ENCODE measurements around the gene GNLY.

DNA sequence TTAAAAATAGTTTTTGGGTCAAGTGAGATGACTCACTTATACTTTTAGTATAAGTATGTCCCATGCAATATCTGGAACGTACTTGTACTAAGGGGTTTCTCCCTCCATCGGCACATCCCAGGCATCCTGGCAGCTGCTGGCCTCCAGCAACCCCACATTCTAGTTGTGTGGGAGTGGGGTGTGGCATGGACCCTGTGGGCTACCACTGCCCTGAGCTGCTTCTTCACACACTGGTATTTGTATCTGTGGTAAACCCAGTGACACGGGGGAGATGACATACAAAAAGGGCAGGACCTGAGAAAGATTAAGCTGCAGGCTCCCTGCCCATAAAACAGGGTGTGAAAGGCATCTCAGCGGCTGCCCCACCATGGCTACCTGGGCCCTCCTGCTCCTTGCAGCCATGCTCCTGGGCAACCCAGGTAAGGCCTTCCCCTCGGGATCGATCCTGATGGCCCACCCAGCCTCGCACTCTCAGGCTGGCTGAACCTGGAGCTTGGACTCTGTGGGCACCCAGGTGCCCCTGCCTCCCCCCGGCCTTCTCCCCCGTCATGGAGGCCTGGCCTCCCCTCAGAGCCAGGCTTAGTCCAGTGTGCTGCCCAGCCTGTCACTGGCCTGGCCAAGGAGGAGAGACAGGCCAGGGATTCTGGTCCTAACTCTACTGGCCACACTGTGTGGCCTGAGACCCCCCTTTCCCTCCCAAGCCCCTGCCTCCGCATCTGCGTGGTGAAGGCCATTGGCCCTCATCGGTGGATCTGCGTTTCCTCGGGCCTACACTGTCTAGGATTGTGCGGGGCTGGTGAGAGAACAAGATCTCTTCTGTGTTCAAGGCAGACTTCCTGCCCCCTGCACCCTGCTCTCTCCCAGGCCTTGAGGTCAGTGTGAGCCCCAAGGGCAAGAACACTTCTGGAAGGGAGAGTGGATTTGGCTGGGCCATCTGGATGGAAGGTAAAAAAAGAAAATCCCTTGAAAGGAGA is at the start of gene GNLY:
- TF ChIP-seq, protein P1, sequence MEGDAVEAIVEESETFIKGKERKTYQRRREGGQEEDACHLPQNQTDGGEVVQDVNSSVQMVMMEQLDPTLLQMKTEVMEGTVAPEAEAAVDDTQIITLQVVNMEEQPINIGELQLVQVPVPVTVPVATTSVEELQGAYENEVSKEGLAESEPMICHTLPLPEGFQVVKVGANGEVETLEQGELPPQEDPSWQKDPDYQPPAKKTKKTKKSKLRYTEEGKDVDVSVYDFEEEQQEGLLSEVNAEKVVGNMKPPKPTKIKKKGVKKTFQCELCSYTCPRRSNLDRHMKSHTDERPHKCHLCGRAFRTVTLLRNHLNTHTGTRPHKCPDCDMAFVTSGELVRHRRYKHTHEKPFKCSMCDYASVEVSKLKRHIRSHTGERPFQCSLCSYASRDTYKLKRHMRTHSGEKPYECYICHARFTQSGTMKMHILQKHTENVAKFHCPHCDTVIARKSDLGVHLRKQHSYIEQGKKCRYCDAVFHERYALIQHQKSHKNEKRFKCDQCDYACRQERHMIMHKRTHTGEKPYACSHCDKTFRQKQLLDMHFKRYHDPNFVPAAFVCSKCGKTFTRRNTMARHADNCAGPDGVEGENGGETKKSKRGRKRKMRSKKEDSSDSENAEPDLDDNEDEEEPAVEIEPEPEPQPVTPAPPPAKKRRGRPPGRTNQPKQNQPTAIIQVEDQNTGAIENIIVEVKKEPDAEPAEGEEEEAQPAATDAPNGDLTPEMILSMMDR (IDR thresholded peaks at IDR 0.05) = no peak
- TF ChIP-seq POLR2A (IDR thresholded peaks at IDR 0.05) = no peak
